SK-N-SH treated with all-trans-retinoic acid at 6 μM for 48 hours (cell line): Measurements from ENCODE around the gene IFIT1B.
A peak's percentile ranks its signal among the peaks of the same experiment; 100 is the strongest.

Experiments used
- ATAC-seq: fragments of 200-7000 bp; cut with Tn5 transposase; 3 replicates; pipeline ENCODE4 v1.9.1; 2020; ENCODE audit warnings: mild to moderate bottlenecking, moderate library complexity
- ARNTL ChIP-seq: fragments of 450-650 bp; formaldehyde crosslinking; IDR thresholded peaks from 2 replicates; pipeline ENCODE4 v1.5.0; 2020; ENCODE audit warnings: low read depth, mild to moderate bottlenecking, moderate library complexity, borderline replicate concordance
- BACH2 ChIP-seq: fragments of 250-450 bp; sonication (Bioruptor Pico); IDR thresholded peaks from 2 replicates; pipeline ENCODE4 v1.9.0; 2021; ENCODE audit warnings: mild to moderate bottlenecking, borderline replicate concordance
- CSDC2 ChIP-seq: fragments of 250-450 bp; sonication (Bioruptor Pico); IDR thresholded peaks from 2 replicates; pipeline ENCODE4 v1.5.0; 2020; ENCODE audit warnings: mild to moderate bottlenecking, moderate library complexity
- ESRRG ChIP-seq: fragments of 250-450 bp; sonication (Bioruptor Pico); IDR thresholded peaks from 2 replicates; pipeline ENCODE4 v1.6.1; 2021; ENCODE audit warnings: mild to moderate bottlenecking
- GLIS3 ChIP-seq: fragments of 250-450 bp; sonication (Bioruptor Pico); IDR thresholded peaks from 2 replicates; pipeline ENCODE4 v1.5.0; 2020; ENCODE audit warnings: mild to moderate bottlenecking, moderate library complexity
- ISL1 ChIP-seq: fragments of 250-450 bp; sonication (Bioruptor Pico); IDR thresholded peaks from 2 replicates; pipeline ENCODE4 v2.1.2; 2022; ENCODE audit warnings: mild to moderate bottlenecking, moderate library complexity
- PPARA ChIP-seq: fragments of 250-450 bp; sonication (Bioruptor Pico); IDR thresholded peaks from 2 replicates; pipeline ENCODE4 v1.5.0; 2020; ENCODE audit warnings: mild to moderate bottlenecking, borderline replicate concordance
- RARB ChIP-seq: fragments of 250-450 bp; sonication (Bioruptor Pico); IDR thresholded peaks from 2 replicates; pipeline ENCODE4 v1.8.0; 2021; ENCODE audit warnings: mild to moderate bottlenecking, moderate library complexity
- SNAI2 ChIP-seq: fragments of 250-450 bp; sonication (Bioruptor Pico); IDR thresholded peaks from 2 replicates; pipeline ENCODE4 v1.5.0; 2020; ENCODE audit warnings: mild to moderate bottlenecking, moderate library complexity
- TCF4 ChIP-seq: fragments of 250-450 bp; sonication (Bioruptor Pico); IDR thresholded peaks from 2 replicates; pipeline ENCODE4 v1.8.0; 2021; ENCODE audit warnings: mild to moderate bottlenecking, moderate library complexity, borderline replicate concordance
- TOX ChIP-seq: fragments of 250-450 bp; sonication (Bioruptor Pico); IDR thresholded peaks from 2 replicates; pipeline ENCODE4 v1.8.0; 2021; ENCODE audit warnings: mild to moderate bottlenecking, moderate library complexity, borderline replicate concordance
- ZFP3 ChIP-seq: fragments of 250-450 bp; sonication (Bioruptor Pico); IDR thresholded peaks from 2 replicates; pipeline ENCODE4 v1.5.0; 2020; ENCODE audit warnings: mild to moderate bottlenecking, moderate library complexity
- ZFP30 ChIP-seq: fragments of 450-650 bp; formaldehyde crosslinking; IDR thresholded peaks from 2 replicates; pipeline ENCODE4 v1.5.0; 2022; ENCODE audit warnings: mild to moderate bottlenecking, moderate library complexity
- ZNF70 ChIP-seq: fragments of 450-650 bp; formaldehyde crosslinking; IDR thresholded peaks from 2 replicates; pipeline ENCODE4 v1.5.0; 2020; ENCODE audit warnings: mild to moderate bottlenecking, moderate library complexity
- ZNF8 ChIP-seq: fragments of 450-650 bp; formaldehyde crosslinking; IDR thresholded peaks from 2 replicates; pipeline ENCODE4 v1.5.0; 2020; ENCODE audit warnings: mild to moderate bottlenecking, moderate library complexity
- TF ChIP-seq, protein P1 (sequence below): fragments of 250-450 bp; sonication (Bioruptor Pico); IDR thresholded peaks from 2 replicates; pipeline ENCODE4 v1.8.0; 2021; ENCODE audit warnings: low read depth, mild to moderate bottlenecking, moderate library complexity, borderline replicate concordance
- TF ChIP-seq, protein P2 (sequence below): fragments of 250-450 bp; sonication (Bioruptor Pico); IDR thresholded peaks from 2 replicates; pipeline ENCODE4 v1.5.1; 2020; ENCODE audit warnings: low read depth, mild to moderate bottlenecking, moderate library complexity

Gene IFIT1B

GRCh38 chr10:89425000-89425399, 47.1 kb downstream of the IFIT1B start:
- ATAC-seq, result no peak
- TF ChIP-seq TCF4 (CRISPR knock-in tag) (no peak), ZNF70 (CRISPR knock-in tag) (no peak), ZFP30 (CRISPR knock-in tag) (no peak), ZFP3 (CRISPR knock-in tag) (no peak), ARNTL (CRISPR knock-in tag) (no peak), ESRRG (CRISPR knock-in tag) (no peak)

- ATAC-seq, result peak; percentile 88
- TF ChIP-seq PPARA (CRISPR knock-in tag) (no peak), RARB (CRISPR knock-in tag) (no peak), ZFP3 (CRISPR knock-in tag) (no peak), SNAI2 (CRISPR knock-in tag) (no peak)
- TF ChIP-seq, protein P1, sequence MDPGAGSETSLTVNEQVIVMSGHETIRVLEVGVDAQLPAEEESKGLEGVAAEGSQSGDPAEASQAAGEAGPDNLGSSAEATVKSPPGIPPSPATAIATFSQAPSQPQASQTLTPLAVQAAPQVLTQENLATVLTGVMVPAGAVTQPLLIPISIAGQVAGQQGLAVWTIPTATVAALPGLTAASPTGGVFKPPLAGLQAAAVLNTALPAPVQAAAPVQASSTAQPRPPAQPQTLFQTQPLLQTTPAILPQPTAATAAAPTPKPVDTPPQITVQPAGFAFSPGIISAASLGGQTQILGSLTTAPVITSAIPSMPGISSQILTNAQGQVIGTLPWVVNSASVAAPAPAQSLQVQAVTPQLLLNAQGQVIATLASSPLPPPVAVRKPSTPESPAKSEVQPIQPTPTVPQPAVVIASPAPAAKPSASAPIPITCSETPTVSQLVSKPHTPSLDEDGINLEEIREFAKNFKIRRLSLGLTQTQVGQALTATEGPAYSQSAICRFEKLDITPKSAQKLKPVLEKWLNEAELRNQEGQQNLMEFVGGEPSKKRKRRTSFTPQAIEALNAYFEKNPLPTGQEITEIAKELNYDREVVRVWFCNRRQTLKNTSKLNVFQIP, result no peak
- TF ChIP-seq, protein P2, sequence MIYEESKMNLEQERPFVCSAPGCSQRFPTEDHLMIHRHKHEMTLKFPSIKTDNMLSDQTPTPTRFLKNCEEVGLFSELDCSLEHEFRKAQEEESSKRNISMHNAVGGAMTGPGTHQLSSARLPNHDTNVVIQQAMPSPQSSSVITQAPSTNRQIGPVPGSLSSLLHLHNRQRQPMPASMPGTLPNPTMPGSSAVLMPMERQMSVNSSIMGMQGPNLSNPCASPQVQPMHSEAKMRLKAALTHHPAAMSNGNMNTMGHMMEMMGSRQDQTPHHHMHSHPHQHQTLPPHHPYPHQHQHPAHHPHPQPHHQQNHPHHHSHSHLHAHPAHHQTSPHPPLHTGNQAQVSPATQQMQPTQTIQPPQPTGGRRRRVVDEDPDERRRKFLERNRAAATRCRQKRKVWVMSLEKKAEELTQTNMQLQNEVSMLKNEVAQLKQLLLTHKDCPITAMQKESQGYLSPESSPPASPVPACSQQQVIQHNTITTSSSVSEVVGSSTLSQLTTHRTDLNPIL (CRISPR knock-in tag), result no peak
Measured at GRCh38 chr10:89426230-89426868, 48.5 kb downstream of the IFIT1B start.

GRCh38 chr10:89427629-89428028, 49.8 kb downstream of the IFIT1B start:
- TF ChIP-seq RARB (CRISPR knock-in tag) (no peak), CSDC2 (no peak), BACH2 (CRISPR knock-in tag) (no peak)
- ATAC-seq, result peak; percentile 79

GRCh38 chr10:89428877-89429276, 51.0 kb downstream of the IFIT1B start:
- TF ChIP-seq ZFP3 (CRISPR knock-in tag) (no peak), ZNF8 (CRISPR knock-in tag) (no peak), GLIS3 (CRISPR knock-in tag) (no peak), ESRRG (CRISPR knock-in tag) (no peak), RARB (CRISPR knock-in tag) (no peak), PPARA (CRISPR knock-in tag) (no peak), TCF4 (CRISPR knock-in tag) (no peak)
- TF ChIP-seq, protein P2 (CRISPR knock-in tag), result no peak
- TF ChIP-seq, protein P1, result no peak
- no peak for ATAC-seq

DNA sequence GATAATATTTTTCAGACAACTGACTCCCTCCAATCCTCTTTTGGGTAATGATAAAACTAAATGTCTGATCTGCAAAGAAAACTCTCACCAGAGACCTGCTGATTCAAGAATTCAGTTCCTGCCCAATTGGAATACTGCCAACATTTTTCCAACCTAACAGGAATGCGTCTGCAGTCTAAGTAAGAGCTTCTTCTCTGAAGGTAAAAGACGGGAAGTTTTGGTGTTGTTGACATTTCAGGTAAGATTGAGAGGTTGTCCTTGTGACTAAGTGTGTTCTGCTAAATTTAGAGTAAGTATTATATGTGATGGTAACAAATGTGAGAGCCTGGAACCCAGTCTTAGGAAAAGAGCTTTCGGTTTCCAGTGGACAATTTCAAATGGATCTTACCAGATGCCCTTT, 54.1 kb downstream of the IFIT1B start:
- peak; percentile 54 for TF ChIP-seq ISL1
- no peak for TF ChIP-seq TOX
- ATAC-seq, result peak; percentile 60
